SK-N-SH treated with all-trans-retinoic acid at 6 μM for 48 hours (cell line): ENCODE data around the gene ELMO1.

Source experiments
- ATAC-seq: fragments of 200-7000 bp; cut with Tn5 transposase; 3 replicates; pipeline ENCODE4 v1.9.1; 2020; ENCODE audit warnings: mild to moderate bottlenecking, moderate library complexity
- ARNTL ChIP-seq: fragments of 450-650 bp; formaldehyde crosslinking; IDR thresholded peaks from 2 replicates; pipeline ENCODE4 v1.5.0; 2020; ENCODE audit warnings: low read depth, mild to moderate bottlenecking, moderate library complexity, borderline replicate concordance
- BACH2 ChIP-seq: fragments of 250-450 bp; sonication (Bioruptor Pico); IDR thresholded peaks from 2 replicates; pipeline ENCODE4 v1.9.0; 2021; ENCODE audit warnings: mild to moderate bottlenecking, borderline replicate concordance
- CSDC2 ChIP-seq: fragments of 250-450 bp; sonication (Bioruptor Pico); IDR thresholded peaks from 2 replicates; pipeline ENCODE4 v1.5.0; 2020; ENCODE audit warnings: mild to moderate bottlenecking, moderate library complexity
- ESRRG ChIP-seq: fragments of 250-450 bp; sonication (Bioruptor Pico); IDR thresholded peaks from 2 replicates; pipeline ENCODE4 v1.6.1; 2021; ENCODE audit warnings: mild to moderate bottlenecking
- GLIS3 ChIP-seq: fragments of 250-450 bp; sonication (Bioruptor Pico); IDR thresholded peaks from 2 replicates; pipeline ENCODE4 v1.5.0; 2020; ENCODE audit warnings: mild to moderate bottlenecking, moderate library complexity
- ISL1 ChIP-seq: fragments of 250-450 bp; sonication (Bioruptor Pico); IDR thresholded peaks from 2 replicates; pipeline ENCODE4 v2.1.2; 2022; ENCODE audit warnings: mild to moderate bottlenecking, moderate library complexity
- OSR1 ChIP-seq: fragments of 250-450 bp; sonication (Bioruptor Pico); IDR thresholded peaks from 2 replicates; pipeline ENCODE4 v1.8.0; 2022; ENCODE audit warnings: moderate library complexity, mild to moderate bottlenecking, inconsistent platforms
- PPARA ChIP-seq: fragments of 250-450 bp; sonication (Bioruptor Pico); IDR thresholded peaks from 2 replicates; pipeline ENCODE4 v1.5.0; 2020; ENCODE audit warnings: mild to moderate bottlenecking, borderline replicate concordance
- RARB ChIP-seq: fragments of 250-450 bp; sonication (Bioruptor Pico); IDR thresholded peaks from 2 replicates; pipeline ENCODE4 v1.8.0; 2021; ENCODE audit warnings: mild to moderate bottlenecking, moderate library complexity
- SNAI2 ChIP-seq: fragments of 250-450 bp; sonication (Bioruptor Pico); IDR thresholded peaks from 2 replicates; pipeline ENCODE4 v1.5.0; 2020; ENCODE audit warnings: mild to moderate bottlenecking, moderate library complexity
- TCF4 ChIP-seq: fragments of 250-450 bp; sonication (Bioruptor Pico); IDR thresholded peaks from 2 replicates; pipeline ENCODE4 v1.8.0; 2021; ENCODE audit warnings: mild to moderate bottlenecking, moderate library complexity, borderline replicate concordance
- TOX ChIP-seq: fragments of 250-450 bp; sonication (Bioruptor Pico); IDR thresholded peaks from 2 replicates; pipeline ENCODE4 v1.8.0; 2021; ENCODE audit warnings: mild to moderate bottlenecking, moderate library complexity, borderline replicate concordance
- ZC3H10 ChIP-seq: fragments of 250-450 bp; sonication (Bioruptor Pico); IDR thresholded peaks from 2 replicates; pipeline ENCODE4 v1.5.1; 2021; ENCODE audit warnings: mild to moderate bottlenecking, moderate library complexity
- ZFP3 ChIP-seq: fragments of 250-450 bp; sonication (Bioruptor Pico); IDR thresholded peaks from 2 replicates; pipeline ENCODE4 v1.5.0; 2020; ENCODE audit warnings: mild to moderate bottlenecking, moderate library complexity
- ZFP30 ChIP-seq: fragments of 450-650 bp; formaldehyde crosslinking; IDR thresholded peaks from 2 replicates; pipeline ENCODE4 v1.5.0; 2022; ENCODE audit warnings: mild to moderate bottlenecking, moderate library complexity
- ZNF565 ChIP-seq: fragments of 450-650 bp; formaldehyde crosslinking; conservative IDR thresholded peaks from 2 replicates; pipeline ENCODE4 v1.5.0; 2020; ENCODE audit warnings: low read depth, mild to moderate bottlenecking, moderate library complexity
- ZNF70 ChIP-seq: fragments of 450-650 bp; formaldehyde crosslinking; IDR thresholded peaks from 2 replicates; pipeline ENCODE4 v1.5.0; 2020; ENCODE audit warnings: mild to moderate bottlenecking, moderate library complexity
- ZNF8 ChIP-seq: fragments of 450-650 bp; formaldehyde crosslinking; IDR thresholded peaks from 2 replicates; pipeline ENCODE4 v1.5.0; 2020; ENCODE audit warnings: mild to moderate bottlenecking, moderate library complexity
- TF ChIP-seq, protein P1 (sequence below): fragments of 250-450 bp; sonication (Bioruptor Pico); IDR thresholded peaks from 2 replicates; pipeline ENCODE4 v1.8.0; 2021; ENCODE audit warnings: low read depth, mild to moderate bottlenecking, moderate library complexity, borderline replicate concordance
- TF ChIP-seq, protein P2 (sequence below): fragments of 250-450 bp; sonication (Bioruptor Pico); IDR thresholded peaks from 2 replicates; pipeline ENCODE4 v1.5.1; 2021; ENCODE audit warnings: mild to moderate bottlenecking, moderate library complexity
- TF ChIP-seq, protein P3 (sequence below): fragments of 250-450 bp; sonication (Bioruptor Pico); IDR thresholded peaks from 2 replicates; pipeline ENCODE4 v1.5.0; 2020; ENCODE audit warnings: mild to moderate bottlenecking, moderate library complexity

The ELMO1 gene

DNA sequence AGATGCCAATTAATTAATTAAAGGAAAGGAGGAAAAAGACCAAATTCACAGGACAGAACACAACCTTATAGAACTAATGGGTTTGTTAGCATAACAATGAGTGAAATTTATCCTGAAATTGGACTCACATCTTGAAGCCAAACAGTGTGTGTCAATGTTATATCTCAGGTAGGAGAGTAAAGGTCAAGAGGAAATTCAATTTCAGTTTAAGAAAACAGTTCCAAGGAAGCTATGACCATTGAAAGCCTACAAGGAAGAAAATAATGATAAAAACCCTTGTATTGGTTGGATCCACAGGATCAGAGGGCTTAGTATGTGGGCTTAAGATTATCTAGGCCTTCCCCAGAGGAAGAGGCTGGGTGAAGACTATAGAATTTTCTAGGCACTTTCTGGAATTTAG lies 525.5 kb downstream of the ELMO1 start (continued):
- TF ChIP-seq ZFP30 (CRISPR knock-in tag), result no peak
- TF ChIP-seq, protein P1, sequence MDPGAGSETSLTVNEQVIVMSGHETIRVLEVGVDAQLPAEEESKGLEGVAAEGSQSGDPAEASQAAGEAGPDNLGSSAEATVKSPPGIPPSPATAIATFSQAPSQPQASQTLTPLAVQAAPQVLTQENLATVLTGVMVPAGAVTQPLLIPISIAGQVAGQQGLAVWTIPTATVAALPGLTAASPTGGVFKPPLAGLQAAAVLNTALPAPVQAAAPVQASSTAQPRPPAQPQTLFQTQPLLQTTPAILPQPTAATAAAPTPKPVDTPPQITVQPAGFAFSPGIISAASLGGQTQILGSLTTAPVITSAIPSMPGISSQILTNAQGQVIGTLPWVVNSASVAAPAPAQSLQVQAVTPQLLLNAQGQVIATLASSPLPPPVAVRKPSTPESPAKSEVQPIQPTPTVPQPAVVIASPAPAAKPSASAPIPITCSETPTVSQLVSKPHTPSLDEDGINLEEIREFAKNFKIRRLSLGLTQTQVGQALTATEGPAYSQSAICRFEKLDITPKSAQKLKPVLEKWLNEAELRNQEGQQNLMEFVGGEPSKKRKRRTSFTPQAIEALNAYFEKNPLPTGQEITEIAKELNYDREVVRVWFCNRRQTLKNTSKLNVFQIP (CRISPR knock-in tag), result no peak
- TF ChIP-seq ZNF70 (CRISPR knock-in tag), result no peak

DNA sequence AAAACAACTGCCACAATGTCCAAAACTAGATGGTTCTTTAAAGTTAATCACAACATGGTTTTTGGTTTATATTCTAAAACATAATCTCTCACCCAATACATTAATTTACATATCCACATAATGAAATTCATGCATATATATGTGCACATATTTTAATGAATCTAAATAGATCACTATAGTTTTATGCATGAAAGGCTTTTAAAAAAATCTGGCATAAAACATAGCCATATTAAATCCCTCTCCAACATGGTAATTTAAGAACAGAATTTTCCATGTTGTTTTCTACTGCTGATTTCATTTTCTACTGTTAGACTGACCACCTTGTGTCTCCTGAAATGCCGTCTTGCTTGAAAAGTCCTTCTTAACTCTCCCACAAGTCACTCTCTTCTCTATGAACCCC lies 528.2 kb downstream of the ELMO1 start:
- no peak for ATAC-seq
- TF ChIP-seq ZNF8 (CRISPR knock-in tag), result no peak
- TF ChIP-seq ESRRG (CRISPR knock-in tag), result no peak
- TF ChIP-seq CSDC2 (CRISPR knock-in tag), result no peak
- no peak for TF ChIP-seq ZNF565
- no peak for TF ChIP-seq OSR1
- TF ChIP-seq ISL1 (CRISPR knock-in tag), result no peak

DNA sequence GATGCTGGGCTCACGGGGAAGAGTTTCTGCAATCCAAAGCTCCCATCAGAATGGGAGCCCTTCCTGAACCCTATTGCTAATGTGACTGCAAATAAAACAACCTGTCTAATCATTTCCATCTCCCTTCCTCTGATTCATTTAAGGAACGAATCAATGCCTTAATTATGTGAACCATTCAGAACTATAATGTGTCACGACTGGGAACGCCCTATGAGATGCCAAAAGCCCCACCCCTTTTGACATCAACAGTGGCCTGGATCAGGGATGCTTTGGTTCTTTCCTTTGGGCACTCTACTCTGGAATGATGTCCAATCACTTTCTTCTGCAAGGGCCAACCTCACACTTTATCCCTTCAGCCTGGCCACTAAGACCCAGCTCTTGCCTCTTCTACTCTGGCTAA lies 528.9 kb downstream of the ELMO1 start:
- ATAC-seq, result no peak
- no peak for TF ChIP-seq ZC3H10
- TF ChIP-seq ZFP3, result no peak
- TF ChIP-seq CSDC2 (CRISPR knock-in tag), result no peak

DNA sequence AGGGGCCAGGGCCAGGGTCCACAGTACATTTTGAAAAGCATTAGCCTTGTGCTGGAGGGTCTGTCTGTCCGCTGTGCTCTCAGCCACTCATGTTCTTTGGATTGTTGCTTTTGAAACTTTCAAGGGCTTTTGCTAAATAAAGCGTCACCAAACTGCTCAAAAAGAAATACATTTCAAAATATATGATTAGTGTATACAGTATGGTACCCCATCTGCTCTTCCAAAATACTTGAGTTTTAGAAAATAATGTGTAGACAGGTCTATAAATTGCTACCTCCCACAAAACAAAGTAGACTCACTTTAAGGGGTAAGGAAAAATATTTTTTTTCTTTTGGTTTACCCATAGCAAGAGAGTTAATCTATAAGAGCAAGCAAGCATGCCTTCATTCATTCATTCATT lies 530.1 kb downstream of the ELMO1 start:
- no peak for ATAC-seq
- no peak for TF ChIP-seq TOX (CRISPR knock-in tag)
- no peak for TF ChIP-seq ZC3H10
- TF ChIP-seq GLIS3 (CRISPR knock-in tag), result no peak
- no peak for TF ChIP-seq ZFP30 (CRISPR knock-in tag)
- TF ChIP-seq ZNF70 (CRISPR knock-in tag), result no peak
- no peak for TF ChIP-seq ZNF565
- TF ChIP-seq BACH2, result no peak
- TF ChIP-seq, protein P1 (CRISPR knock-in tag), result no peak
- no peak for TF ChIP-seq PPARA (CRISPR knock-in tag)
- no peak for TF ChIP-seq CSDC2 (CRISPR knock-in tag)
- TF ChIP-seq RARB (CRISPR knock-in tag), result no peak

DNA sequence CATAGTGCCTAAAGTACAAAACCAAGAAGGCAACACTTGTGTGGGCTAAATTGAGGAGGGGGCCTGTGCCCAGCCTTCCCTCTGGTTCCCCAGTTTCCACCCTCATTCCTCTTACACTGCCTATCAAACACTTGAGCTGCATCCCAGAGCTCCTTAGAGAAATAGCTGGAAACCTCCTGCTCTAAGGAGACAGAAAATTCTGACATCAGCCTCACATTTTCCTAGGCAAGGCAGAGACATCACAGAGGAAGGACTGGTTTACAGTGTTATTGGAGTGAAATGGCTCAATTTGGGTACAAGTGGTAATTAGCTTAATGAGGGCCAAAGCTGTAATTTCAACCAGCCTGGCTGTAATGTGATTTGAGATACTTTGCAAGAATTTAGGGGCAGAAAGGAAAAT lies 532.0 kb downstream of the ELMO1 start:
- TF ChIP-seq ZC3H10, result no peak
- no peak for TF ChIP-seq TCF4 (CRISPR knock-in tag)
- TF ChIP-seq RARB (CRISPR knock-in tag), result no peak
- no peak for TF ChIP-seq ESRRG (CRISPR knock-in tag)
- no peak for TF ChIP-seq ISL1 (CRISPR knock-in tag)
- TF ChIP-seq TOX (CRISPR knock-in tag), result no peak
- TF ChIP-seq, protein P2, sequence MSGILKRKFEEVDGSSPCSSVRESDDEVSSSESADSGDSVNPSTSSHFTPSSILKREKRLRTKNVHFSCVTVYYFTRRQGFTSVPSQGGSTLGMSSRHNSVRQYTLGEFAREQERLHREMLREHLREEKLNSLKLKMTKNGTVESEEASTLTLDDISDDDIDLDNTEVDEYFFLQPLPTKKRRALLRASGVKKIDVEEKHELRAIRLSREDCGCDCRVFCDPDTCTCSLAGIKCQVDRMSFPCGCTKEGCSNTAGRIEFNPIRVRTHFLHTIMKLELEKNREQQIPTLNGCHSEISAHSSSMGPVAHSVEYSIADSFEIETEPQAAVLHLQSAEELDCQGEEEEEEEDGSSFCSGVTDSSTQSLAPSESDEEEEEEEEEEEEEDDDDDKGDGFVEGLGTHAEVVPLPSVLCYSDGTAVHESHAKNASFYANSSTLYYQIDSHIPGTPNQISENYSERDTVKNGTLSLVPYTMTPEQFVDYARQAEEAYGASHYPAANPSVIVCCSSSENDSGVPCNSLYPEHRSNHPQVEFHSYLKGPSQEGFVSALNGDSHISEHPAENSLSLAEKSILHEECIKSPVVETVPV (CRISPR knock-in tag), result no peak
- no peak for TF ChIP-seq ARNTL
- no peak for TF ChIP-seq ZNF565
- TF ChIP-seq ZNF8 (CRISPR knock-in tag), result no peak
- no peak for TF ChIP-seq CSDC2 (CRISPR knock-in tag)
- TF ChIP-seq, protein P3, sequence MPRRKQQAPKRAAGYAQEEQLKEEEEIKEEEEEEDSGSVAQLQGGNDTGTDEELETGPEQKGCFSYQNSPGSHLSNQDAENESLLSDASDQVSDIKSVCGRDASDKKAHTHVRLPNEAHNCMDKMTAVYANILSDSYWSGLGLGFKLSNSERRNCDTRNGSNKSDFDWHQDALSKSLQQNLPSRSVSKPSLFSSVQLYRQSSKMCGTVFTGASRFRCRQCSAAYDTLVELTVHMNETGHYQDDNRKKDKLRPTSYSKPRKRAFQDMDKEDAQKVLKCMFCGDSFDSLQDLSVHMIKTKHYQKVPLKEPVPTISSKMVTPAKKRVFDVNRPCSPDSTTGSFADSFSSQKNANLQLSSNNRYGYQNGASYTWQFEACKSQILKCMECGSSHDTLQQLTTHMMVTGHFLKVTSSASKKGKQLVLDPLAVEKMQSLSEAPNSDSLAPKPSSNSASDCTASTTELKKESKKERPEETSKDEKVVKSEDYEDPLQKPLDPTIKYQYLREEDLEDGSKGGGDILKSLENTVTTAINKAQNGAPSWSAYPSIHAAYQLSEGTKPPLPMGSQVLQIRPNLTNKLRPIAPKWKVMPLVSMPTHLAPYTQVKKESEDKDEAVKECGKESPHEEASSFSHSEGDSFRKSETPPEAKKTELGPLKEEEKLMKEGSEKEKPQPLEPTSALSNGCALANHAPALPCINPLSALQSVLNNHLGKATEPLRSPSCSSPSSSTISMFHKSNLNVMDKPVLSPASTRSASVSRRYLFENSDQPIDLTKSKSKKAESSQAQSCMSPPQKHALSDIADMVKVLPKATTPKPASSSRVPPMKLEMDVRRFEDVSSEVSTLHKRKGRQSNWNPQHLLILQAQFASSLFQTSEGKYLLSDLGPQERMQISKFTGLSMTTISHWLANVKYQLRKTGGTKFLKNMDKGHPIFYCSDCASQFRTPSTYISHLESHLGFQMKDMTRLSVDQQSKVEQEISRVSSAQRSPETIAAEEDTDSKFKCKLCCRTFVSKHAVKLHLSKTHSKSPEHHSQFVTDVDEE (CRISPR knock-in tag), result no peak
- TF ChIP-seq PPARA (CRISPR knock-in tag), result no peak
- TF ChIP-seq OSR1, result no peak
- TF ChIP-seq, protein P1 (CRISPR knock-in tag), result no peak
- no peak for TF ChIP-seq SNAI2 (CRISPR knock-in tag)
- TF ChIP-seq BACH2, result no peak
- no peak for ATAC-seq
